Body of pancreas (tissue), 4 donors: ENCODE results near the gene PARM1.

Source experiments
- CTCF ChIP-seq, 7 experiments: fragments of 450-650 bp in 4 of 7; fragments of 200-600 bp in 3 of 7; sonication (generic) in 3 of 7; IDR thresholded peaks; one replicate each; pipeline ENCODE4 v1.5.1; 2016 to 2019; ENCODE audit warnings: antibody characterized with exemption in 7 of 7
- POLR2A ChIP-seq, 3 donors: fragments of 450-650 bp; IDR thresholded peaks; one replicate each; pipeline ENCODE4 v1.6.1; 2016; ENCODE audit warnings: antibody characterized with exemption in 3 of 3, mild to moderate bottlenecking in 2 of 3

- no peak for TF ChIP-seq CTCF (IDR thresholded peaks at IDR 0.05)
- no peak for TF ChIP-seq POLR2A (IDR thresholded peaks at IDR 0.05)
Measured at GRCh38 chr4:74958881-74959280, 26.0 kb downstream of the PARM1 start.
